Endothelial cell of umbilical vein (primary cell): ENCODE measurements around the gene IRF1. TPM values are rescaled to one million over a fixed set of nuclear protein-coding genes. Genes with fewer than 3 reads are reported as not detected.

Experiments used
- BruUV-seq: library from RNA; stranded (reverse); fragments of 400-500 nt; replicated peaks from 2 replicates; lab custom pipeline; 2021; lab: Mats Ljungman, UMichigan
- CTCF ChIA-PET: fragments of 300-600, 350-600 bp; sonication (Branson Sonifier 250); formaldehyde crosslinking; loops from one replicate; lab custom pipeline; 2021; ENCODE audit warnings: antibody characterized with exemption, inconsistent platforms; lab: Charles Lee
- POLR2A ChIA-PET: fragments of 300-600, 350-600 bp; sonication (Branson Sonifier 250); formaldehyde crosslinking; loops from one replicate; lab custom pipeline; 2021; ENCODE audit warnings: antibody characterized with exemption, inconsistent platforms; lab: Charles Lee
- DNase-seq: peaks from one replicate; pipeline ENCODE4 v3.0.0-alpha.2; 2011; ENCODE audit warnings: low read depth, low spot score
- FAIRE-seq: peaks from 2 replicates; lab custom pipeline; 2011; peaks lifted over from hg19 to GRCh38; lab: Jason Lieb, UNC
- H2AFZ ChIP-seq: 2 replicates; pipeline ENCODE4 v1.6.0; 2012; ENCODE audit warnings: low read depth, low read length, control low read depth, inconsistent platforms
- H3K27ac ChIP-seq: 2 replicates; pipeline ENCODE4 v1.5.1; 2011; ENCODE audit warnings: low read depth, mild to moderate bottlenecking, control low read depth, low read length, moderate library complexity; ENCODE audit not compliant: insufficient read depth
- H3K27me3 ChIP-seq, 2 experiments: 2 replicates each; pipeline versions ENCODE4 v1.6.0 to v1.6.1; 2011; ENCODE audit warnings: low read length in 2 of 2, mixed read lengths in 1 of 2; ENCODE audit not compliant: control insufficient read depth in 2 of 2, insufficient read depth in 2 of 2
- H3K36me3 ChIP-seq, 2 experiments: 2 replicates in 1 of 2; 3 replicates in 1 of 2; pipeline ENCODE4 v1.5.1; 2011; ENCODE audit warnings: low read length in 2 of 2, mild to moderate bottlenecking in 1 of 2, moderate library complexity in 1 of 2; ENCODE audit not compliant: control insufficient read depth in 2 of 2, insufficient read depth in 2 of 2; ENCODE audit errors: extremely low read depth in 1 of 2
- H3K4me1 ChIP-seq: 3 replicates; pipeline ENCODE4 v1.5.1; 2011; ENCODE audit warnings: mild to moderate bottlenecking, low read length; ENCODE audit not compliant: control insufficient read depth, insufficient read depth; ENCODE audit errors: extremely low read depth
- H3K4me2 ChIP-seq: 2 replicates; pipeline ENCODE4 v1.6.1; 2011; ENCODE audit warnings: low read length, control low read depth, mixed read lengths; ENCODE audit not compliant: insufficient read depth
- H3K4me3 ChIP-seq, 3 experiments: fragments of 200-600 bp in 1 of 3; sonication (generic), shearing (Covaris generic) in 1 of 3; replicated peaks in 1 of 3; 2 replicates each; pipeline ENCODE4 v1.5.1; 2011 to 2016; ENCODE audit warnings: control low read depth in 3 of 3, low read length in 3 of 3, mild to moderate bottlenecking in 2 of 3, inconsistent platforms in 1 of 3, low read depth in 1 of 3, moderate library complexity in 1 of 3; ENCODE audit not compliant: insufficient read depth in 1 of 3
- H3K79me2 ChIP-seq: 2 replicates; pipeline ENCODE4 v1.6.0; 2012; ENCODE audit warnings: low read length, inconsistent platforms; ENCODE audit not compliant: control insufficient read depth, insufficient read depth
- H3K9ac ChIP-seq: replicated peaks from 2 replicates; pipeline ENCODE3; 2011; ENCODE audit warnings: low read length, control low read depth; ENCODE audit not compliant: insufficient read depth; ENCODE audit errors: extremely low read depth
- H3K9me1 ChIP-seq: replicated peaks from 3 replicates; pipeline ENCODE4 v1.6.0; 2011; ENCODE audit warnings: mild to moderate bottlenecking, low read length; ENCODE audit not compliant: control insufficient read depth, insufficient read depth; ENCODE audit errors: extremely low read depth
- H3K9me3 ChIP-seq: replicated peaks from 2 replicates; pipeline ENCODE4 v1.5.1; 2012; ENCODE audit warnings: low read length, inconsistent platforms; ENCODE audit not compliant: control insufficient read depth, insufficient read depth
- H4K20me1 ChIP-seq: replicated peaks from 2 replicates; pipeline ENCODE3; 2011; ENCODE audit warnings: mild to moderate bottlenecking, low read length; ENCODE audit not compliant: control insufficient read depth, insufficient read depth; ENCODE audit errors: extremely low read depth
- CTCF ChIP-seq, 2 donors: IDR thresholded peaks; 1 replicate in 1 of 2; 2 replicates in 1 of 2; pipeline ENCODE4 v1.5.1; 2011; ENCODE audit warnings: low read length in 2 of 2, mild to moderate bottlenecking in 2 of 2, moderate library complexity in 2 of 2, control low read depth in 1 of 2, inconsistent platforms in 1 of 2, low read depth in 1 of 2; ENCODE audit not compliant: insufficient read depth in 1 of 2; ENCODE audit errors: extremely low read depth in 1 of 2
- EZH2 ChIP-seq: IDR thresholded peaks from 2 replicates; pipeline ENCODE4 v1.6.1; 2012; ENCODE audit warnings: borderline replicate concordance, low read depth, mild to moderate bottlenecking, moderate library complexity, low read length, inconsistent platforms; ENCODE audit not compliant: severe bottlenecking
- JUN ChIP-seq: IDR thresholded peaks from 2 replicates; pipeline ENCODE4 v1.6.1; 2011; ENCODE audit warnings: borderline replicate concordance, low read depth; ENCODE audit not compliant: insufficient read length, insufficient read depth
- MYC ChIP-seq: IDR thresholded peaks from one replicate; pipeline ENCODE4 v1.6.1; 2011; ENCODE audit warnings: mild to moderate bottlenecking, low read depth, low read length
- POLR2A ChIP-seq: IDR thresholded peaks from 2 replicates; pipeline ENCODE4 v1.6.1; 2012; ENCODE audit warnings: low read depth, mild to moderate bottlenecking, control low read depth, low read length
- POLR2AphosphoS5 ChIP-seq: IDR thresholded peaks from 2 replicates; pipeline ENCODE4 v1.6.1; 2012; ENCODE audit warnings: low read depth, mild to moderate bottlenecking, control low read depth, low read length, moderate library complexity; ENCODE audit not compliant: insufficient read depth
- dilution Hi-C: fragments of 300-500 bp; cut with MboI; formaldehyde crosslinking; loops from one replicate; pipeline ENCODE4 v1.15.0; 2019; ENCODE audit warnings: low sequenced_read_pairs; ENCODE audit not compliant: extremely low pct_ligation_motif_present
- intact Hi-C: fragments of 100-400 bp; cut with micrococcal nuclease; formaldehyde crosslinking; loops from one replicate; pipeline ENCODE4 v1.10.0; 2022
- polyA plus RNA-seq, 4 experiments: library from polyadenylated mRNA; depleted of rRNA in 3 of 4; stranded (reverse) in 3 of 4; unstranded in 1 of 4; fragments of >200 nt; gene quantifications; 2 replicates each; pipeline versions ENCODE4 v1.2.1 to v1.2.3, GENCODE V29; 2011 to 2012; ENCODE audit warnings: missing spikeins in 1 of 4
- total RNA-seq: library from RNA; stranded (reverse); gene quantifications from 2 replicates; pipeline ENCODE4 v1.2.3, GENCODE V29; 2021

IRF1 gene
- total and polyA plus RNA-seq, 2 donors (not counting 3 experiments of a cell fraction or from before 2014, with no cell fraction given) = 12.3 to 28.0 TPM

GRCh38 chr5:132495667-132496190, 5.2 kb upstream of the IRF1 start:
- Histone ChIP-seq H3K4me3 (peak overlapping the region; percentile 11 to 39 (median 30)), H3K27ac (peak overlapping the region; percentile 56), H4K20me1 (no peaks in the 10 kb centered on the region), H3K9ac (peak overlapping the region; percentile 14), H2AFZ (peak overlapping the region; percentile 33), H3K4me1 (peaks cover 30% of the 10 kb centered on the region), H3K27me3 (no peaks in the 10 kb centered on the region), H3K9me3 (no peaks in the 10 kb centered on the region), H3K4me2 (peak overlapping the region; percentile 68), H3K36me3 (no peaks in the 10 kb centered on the region), H3K79me2 (no peaks in the 10 kb centered on the region), H3K9me1 (no peaks in the 10 kb centered on the region)
- CTCF ChIA-PET = interaction anchor here (0.9 to 8.4 kb wide), 7 partner anchors 9 to 324 kb away, joined by 3 to 220 read pairs (median 7); no protein-coding TSS in a partner anchor
- DNase-seq = peak; percentile 50
- BruUV-seq = no TSS peak
- dilution Hi-C loops (no loop called here), intact Hi-C loops (loop anchor here (1.0 to 10.0 kb wide), 4 partner anchors 26 to 433 kb away; partner anchors contain the start of genes IL3 and SLC22A4)
- POLR2A ChIA-PET = interaction anchor here (0.5 to 1.6 kb wide), 2 partner anchors 69 to 349 kb away, joined by 3 read pairs; no protein-coding TSS in a partner anchor
- TF ChIP-seq CTCF (IDR thresholded peaks at IDR 0.05; ENCODE audit: extremely low read depth in 1 of 2, insufficient read depth in 1 of 2, low read depth in 1 of 2, low read length in 2 of 2) = no peak
- TF ChIP-seq EZH2 = no peak
- TF ChIP-seq POLR2AphosphoS5 = peak; percentile 45
- peak; percentile 50 for TF ChIP-seq POLR2A
- no peak for TF ChIP-seq JUN
- no peak for FAIRE-seq

GRCh38 chr5:132493821-132494220, 3.2 kb upstream of the IRF1 start:
- FAIRE-seq (no peak), DNase-seq (no peak)
- no peak overlapping the region for H3K4me3 ChIP-seq
- dilution Hi-C loops (no loop called here), intact Hi-C loops (loop anchor here (10.0 kb wide), 1 partner anchor 199 kb away; the partner anchor contains the start of gene SLC22A4)
- no peak overlapping the region for H2AFZ ChIP-seq
- no peak overlapping the region for H3K9ac ChIP-seq
- ChIA-PET CTCF (no interaction called here), POLR2A (no interaction called here)
- BruUV-seq = no TSS peak
- H3K4me2 ChIP-seq = no peak overlapping the region
- H4K20me1 ChIP-seq = no peaks in the 10 kb centered on the region
- H3K27me3 ChIP-seq = no peaks in the 10 kb centered on the region
- no peak overlapping the region for H3K27ac ChIP-seq
- H3K9me3 ChIP-seq = no peaks in the 10 kb centered on the region
- no peaks in the 10 kb centered on the region for H3K36me3 ChIP-seq
- H3K79me2 ChIP-seq = peaks cover 12% of the 10 kb centered on the region
- no peaks in the 10 kb centered on the region for H3K9me1 ChIP-seq
- no peak for TF ChIP-seq POLR2A
- no peak for TF ChIP-seq MYC
- TF ChIP-seq CTCF (IDR thresholded peaks at IDR 0.05; ENCODE audit: extremely low read depth in 1 of 2, insufficient read depth in 1 of 2, low read depth in 1 of 2, low read length in 2 of 2) = no peak
- peaks cover 38% of the 10 kb centered on the region for H3K4me1 ChIP-seq
